Breast epithelium (tissue), 3 donors: ENCODE data around the gene RNF123.

Experiments used
- POLR2A ChIP-seq: fragments of 450-650 bp; IDR thresholded peaks from one replicate; pipeline ENCODE4 v1.6.1; 2016; ENCODE audit warnings: antibody characterized with exemption, mild to moderate bottlenecking, moderate library complexity
- TF ChIP-seq, protein P1 (sequence below), 3 donors: fragments of 450-650 bp; IDR thresholded peaks; one replicate each; pipeline ENCODE4 v1.5.1; 2016 to 2017; ENCODE audit warnings: antibody characterized with exemption in 3 of 3, mild to moderate bottlenecking in 3 of 3, moderate library complexity in 3 of 3

DNA sequence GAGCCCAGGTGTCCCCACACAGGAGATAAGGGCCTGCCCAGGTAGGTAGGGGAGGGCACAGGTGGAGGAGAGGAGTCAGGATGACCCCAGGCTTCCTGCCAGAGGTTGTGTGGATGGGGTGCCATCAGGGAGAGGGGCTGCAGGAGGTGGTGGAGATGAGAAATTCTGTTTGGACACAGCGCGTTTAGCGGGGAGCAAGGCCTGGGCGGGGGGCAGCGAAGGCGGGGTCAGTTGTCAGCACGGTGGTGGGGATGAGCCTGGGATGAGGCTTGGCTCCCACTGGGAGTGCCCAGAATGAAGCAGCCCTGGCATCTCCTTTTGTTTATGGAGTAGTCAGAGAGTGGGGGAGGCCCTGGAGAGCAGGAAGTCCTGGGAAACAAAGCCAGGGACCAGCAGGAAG, 14.6 kb downstream of the RNF123 start:
- no peak for TF ChIP-seq POLR2A
- TF ChIP-seq, protein P1, sequence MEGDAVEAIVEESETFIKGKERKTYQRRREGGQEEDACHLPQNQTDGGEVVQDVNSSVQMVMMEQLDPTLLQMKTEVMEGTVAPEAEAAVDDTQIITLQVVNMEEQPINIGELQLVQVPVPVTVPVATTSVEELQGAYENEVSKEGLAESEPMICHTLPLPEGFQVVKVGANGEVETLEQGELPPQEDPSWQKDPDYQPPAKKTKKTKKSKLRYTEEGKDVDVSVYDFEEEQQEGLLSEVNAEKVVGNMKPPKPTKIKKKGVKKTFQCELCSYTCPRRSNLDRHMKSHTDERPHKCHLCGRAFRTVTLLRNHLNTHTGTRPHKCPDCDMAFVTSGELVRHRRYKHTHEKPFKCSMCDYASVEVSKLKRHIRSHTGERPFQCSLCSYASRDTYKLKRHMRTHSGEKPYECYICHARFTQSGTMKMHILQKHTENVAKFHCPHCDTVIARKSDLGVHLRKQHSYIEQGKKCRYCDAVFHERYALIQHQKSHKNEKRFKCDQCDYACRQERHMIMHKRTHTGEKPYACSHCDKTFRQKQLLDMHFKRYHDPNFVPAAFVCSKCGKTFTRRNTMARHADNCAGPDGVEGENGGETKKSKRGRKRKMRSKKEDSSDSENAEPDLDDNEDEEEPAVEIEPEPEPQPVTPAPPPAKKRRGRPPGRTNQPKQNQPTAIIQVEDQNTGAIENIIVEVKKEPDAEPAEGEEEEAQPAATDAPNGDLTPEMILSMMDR (IDR thresholded peaks at IDR 0.05), result no peak
